Mesenchymal stem cell (in vitro differentiated cells and primary cell): ENCODE measurements around the gene RLF.

Experiments
- DNase-seq: peaks from one replicate; pipeline ENCODE4 v3.0.0-alpha.2; 2013
- H2AFZ ChIP-seq: one replicate; pipeline ENCODE4 v1.6.1; 2013; ENCODE audit warnings: low read depth, mild to moderate bottlenecking, control low read depth, inconsistent platforms, low read length, moderate library complexity
- H2AK5ac ChIP-seq: 2 replicates; pipeline ENCODE4 v1.6.1; 2013; ENCODE audit warnings: low read length, moderate library complexity, mild to moderate bottlenecking, inconsistent platforms; ENCODE audit not compliant: severe bottlenecking
- H2BK120ac ChIP-seq: one replicate; pipeline ENCODE4 v1.6.1; 2013; ENCODE audit warnings: low read depth, mild to moderate bottlenecking, inconsistent platforms, low read length, moderate library complexity
- H2BK12ac ChIP-seq, 2 experiments: one replicate each; pipeline ENCODE4 v1.6.1; 2013; ENCODE audit warnings: inconsistent platforms in 2 of 2, low read length in 2 of 2, mild to moderate bottlenecking in 2 of 2, moderate library complexity in 2 of 2, control low read depth in 1 of 2
- H2BK15ac ChIP-seq: one replicate; pipeline ENCODE4 v1.6.1; 2013; ENCODE audit warnings: mild to moderate bottlenecking, low read depth, inconsistent platforms; ENCODE audit not compliant: poor library complexity, severe bottlenecking
- H2BK5ac ChIP-seq: 2 replicates; pipeline ENCODE4 v1.6.1; 2013; ENCODE audit warnings: low read depth, mild to moderate bottlenecking, low read length, control low read depth, inconsistent platforms; ENCODE audit not compliant: poor library complexity, severe bottlenecking
- H3K14ac ChIP-seq, 2 experiments: one replicate each; pipeline ENCODE4 v1.6.1; 2013; ENCODE audit warnings: inconsistent platforms in 2 of 2, low read length in 2 of 2, control low read depth in 1 of 2, mild to moderate bottlenecking in 1 of 2, moderate library complexity in 1 of 2
- H3K18ac ChIP-seq, 2 experiments: one replicate each; pipeline ENCODE4 v1.6.1; 2013; ENCODE audit warnings: inconsistent platforms in 2 of 2, low read length in 2 of 2, control low read depth in 1 of 2, low read depth in 1 of 2, mild to moderate bottlenecking in 1 of 2
- H3K23ac ChIP-seq, 2 experiments: one replicate each; pipeline ENCODE4 v1.6.1; 2013; ENCODE audit warnings: inconsistent platforms in 2 of 2, low read length in 2 of 2, mild to moderate bottlenecking in 2 of 2, moderate library complexity in 2 of 2, control low read depth in 1 of 2
- H3K27ac ChIP-seq: 2 replicates; pipeline ENCODE4 v1.5.1; 2013; ENCODE audit warnings: mild to moderate bottlenecking, moderate library complexity, low read length, control low read depth, inconsistent platforms; ENCODE audit not compliant: poor library complexity, severe bottlenecking
- H3K27me3 ChIP-seq, 2 experiments: 2 replicates each; pipeline versions ENCODE4 v1.6.1 to v1.7.0; 2013; ENCODE audit warnings: low read length in 2 of 2, mild to moderate bottlenecking in 2 of 2, moderate library complexity in 2 of 2, control low read depth in 1 of 2, inconsistent platforms in 1 of 2; ENCODE audit not compliant: control insufficient read depth in 1 of 2, insufficient read depth in 1 of 2
- H3K36me3 ChIP-seq, 2 experiments: 2 replicates each; pipeline versions ENCODE4 v1.6.1 to v1.7.0; 2013; ENCODE audit warnings: low read length in 2 of 2, control low read depth in 1 of 2, inconsistent platforms in 1 of 2, low read depth in 1 of 2, mild to moderate bottlenecking in 1 of 2; ENCODE audit not compliant: insufficient read depth in 2 of 2, control insufficient read depth in 1 of 2
- H3K4ac ChIP-seq, 2 experiments: one replicate each; pipeline ENCODE4 v1.6.1; 2013; ENCODE audit warnings: inconsistent platforms in 2 of 2, low read length in 2 of 2, mild to moderate bottlenecking in 2 of 2, moderate library complexity in 2 of 2, control low read depth in 1 of 2, low read depth in 1 of 2
- H3K4me1 ChIP-seq: 2 replicates; pipeline ENCODE4 v1.6.1; 2013; ENCODE audit warnings: low read depth, low read length, control low read depth; ENCODE audit not compliant: control insufficient read depth, insufficient read depth
- H3K4me2 ChIP-seq: 2 replicates; pipeline ENCODE4 v1.6.1; 2013; ENCODE audit warnings: low read length, mild to moderate bottlenecking, inconsistent platforms; ENCODE audit not compliant: poor library complexity, severe bottlenecking
- H3K4me3 ChIP-seq, 2 experiments: 2 replicates each; pipeline versions ENCODE4 v1.5.1 to v1.7.0; 2013; ENCODE audit warnings: low read length in 2 of 2, mild to moderate bottlenecking in 2 of 2, control low read depth in 1 of 2, low read depth in 1 of 2; ENCODE audit not compliant: insufficient read depth in 1 of 2
- H3K79me1 ChIP-seq: replicated peaks from 2 replicates; pipeline ENCODE4 v1.6.1; 2013; ENCODE audit warnings: mild to moderate bottlenecking, control low read depth, low read length, inconsistent platforms; ENCODE audit not compliant: poor library complexity, severe bottlenecking
- H3K9ac ChIP-seq: 2 replicates; pipeline ENCODE4 v1.7.0; 2013; ENCODE audit warnings: mild to moderate bottlenecking, low read length, moderate library complexity
- H3K9me3 ChIP-seq: 2 replicates; pipeline ENCODE4 v1.7.0; 2013; ENCODE audit warnings: mild to moderate bottlenecking, low read length; ENCODE audit not compliant: control insufficient read depth
- H4K8ac ChIP-seq: one replicate; pipeline ENCODE4 v1.6.1; 2013; ENCODE audit warnings: inconsistent platforms, mild to moderate bottlenecking, low read length, moderate library complexity
- H4K91ac ChIP-seq: one replicate; pipeline ENCODE4 v1.6.1; 2013; ENCODE audit warnings: mild to moderate bottlenecking, low read length, inconsistent platforms
- WGBS: methylation state at CpG from one replicate; pipeline ENCODE4 v1.1.7; 2013; ENCODE audit warnings: mixed read lengths; 5-methylcytosine and 5-hydroxymethylcytosine counted together

RLF gene

GRCh38 chr1:40251456-40251855 is 90.3 kb downstream of the RLF start:
- H2BK5ac ChIP-seq, result no peak overlapping the region
- H3K27ac ChIP-seq, result no peak overlapping the region
- H2BK15ac ChIP-seq, result no peak overlapping the region
- H3K27me3 ChIP-seq, result no peaks in the 10 kb centered on the region
- no peak overlapping the region for H3K4me3 ChIP-seq
- H3K23ac ChIP-seq, result no peak overlapping the region
- no peaks in the 10 kb centered on the region for H3K36me3 ChIP-seq
- H3K4ac ChIP-seq, result no peak overlapping the region
- no peak overlapping the region for H2AK5ac ChIP-seq
- H3K18ac ChIP-seq, result no peak overlapping the region
- H2AFZ ChIP-seq, result no peak overlapping the region
- H2BK12ac ChIP-seq, result no peak overlapping the region
- no peak overlapping the region for H3K14ac ChIP-seq
- H3K4me2 ChIP-seq, result no peak overlapping the region
- H3K9ac ChIP-seq, result no peak overlapping the region
- no peak overlapping the region for H4K91ac ChIP-seq
- peaks cover 2% of the 10 kb centered on the region for H3K4me1 ChIP-seq
- WGBS, result 90% methylated on average over 4 of the region's 4 CpGs
- H3K9me3 ChIP-seq, result no peaks in the 10 kb centered on the region
- H2BK120ac ChIP-seq, result no peak overlapping the region
- H4K8ac ChIP-seq, result no peak overlapping the region
- H3K79me1 ChIP-seq, result peaks cover 10% of the 10 kb centered on the region
- no peak for DNase-seq

- Histone ChIP-seq H3K4me2 (no peak overlapping the region), H3K18ac (no peak overlapping the region), H3K9me3 (no peaks in the 10 kb centered on the region), H3K14ac (no peak overlapping the region), H3K36me3 (no peaks in the 10 kb centered on the region), H4K8ac (no peak overlapping the region), H3K27me3 (no peaks in the 10 kb centered on the region), H2BK12ac (no peak overlapping the region), H3K9ac (no peak overlapping the region), H2BK5ac (no peak overlapping the region), H3K23ac (no peak overlapping the region), H2BK15ac (no peak overlapping the region), H2AK5ac (no peak overlapping the region), H3K4me3 (no peak overlapping the region), H3K79me1 (peaks cover 10% of the 10 kb centered on the region), H2AFZ (no peak overlapping the region), H2BK120ac (no peak overlapping the region), H3K27ac (no peak overlapping the region), H4K91ac (no peak overlapping the region), H3K4ac (no peak overlapping the region), H3K4me1 (peaks cover 2% of the 10 kb centered on the region)
- WGBS, result 78% methylated on average over 2 of the region's 2 CpGs
- DNase-seq, result no peak
Observed at GRCh38 chr1:40252601-40253000, 91.4 kb downstream of the RLF start.

- H2BK5ac ChIP-seq, result no peak overlapping the region
- H3K4me1 ChIP-seq, result peaks cover 8% of the 10 kb centered on the region
- no peak overlapping the region for H3K4me3 ChIP-seq
- H3K4me2 ChIP-seq, result no peak overlapping the region
- no peaks in the 10 kb centered on the region for H3K9me3 ChIP-seq
- no peak overlapping the region for H4K91ac ChIP-seq
- H4K8ac ChIP-seq, result no peak overlapping the region
- H3K27me3 ChIP-seq, result no peaks in the 10 kb centered on the region
- no peak for DNase-seq
- H2AK5ac ChIP-seq, result no peak overlapping the region
- H3K18ac ChIP-seq, result no peak overlapping the region
- H3K9ac ChIP-seq, result no peak overlapping the region
- no peak overlapping the region for H3K27ac ChIP-seq
- H3K23ac ChIP-seq, result no peak overlapping the region
- H2AFZ ChIP-seq, result no peak overlapping the region
- peaks cover 8 to 9% of the 10 kb centered on the region in 2 experiments for H3K36me3 ChIP-seq
- no peak overlapping the region for H3K4ac ChIP-seq
- no peak overlapping the region for H2BK120ac ChIP-seq
- no peak overlapping the region for H2BK15ac ChIP-seq
- H2BK12ac ChIP-seq, result no peak overlapping the region
- no peak overlapping the region for H3K14ac ChIP-seq
- H3K79me1 ChIP-seq, result peaks cover 19% of the 10 kb centered on the region
Observed at GRCh38 chr1:40255231-40255630, 94.0 kb downstream of the RLF start.

- H3K9me3 ChIP-seq, result no peaks in the 10 kb centered on the region
- peak overlapping the region in 1 of 2 experiments; percentile 100 for H3K4me3 ChIP-seq
- no peaks in the 10 kb centered on the region for H3K27me3 ChIP-seq
- no peak overlapping the region for H4K91ac ChIP-seq
- no peak overlapping the region for H2BK12ac ChIP-seq
- no peak overlapping the region for H3K4ac ChIP-seq
- peaks cover 14 to 21% of the 10 kb centered on the region in 2 experiments for H3K36me3 ChIP-seq
- peaks cover 8% of the 10 kb centered on the region for H3K4me1 ChIP-seq
- no peak overlapping the region for H4K8ac ChIP-seq
- no peak overlapping the region for H2BK120ac ChIP-seq
- no peak overlapping the region for H3K14ac ChIP-seq
- no peak overlapping the region for H3K27ac ChIP-seq
- no peak overlapping the region for H3K23ac ChIP-seq
- no peak overlapping the region for H2BK5ac ChIP-seq
- WGBS, result 100% methylated on average over 1 of the region's 6 CpGs
- peak overlapping the region; percentile 97 for H3K9ac ChIP-seq
- H2AFZ ChIP-seq, result no peak overlapping the region
- DNase-seq, result no peak
- H2BK15ac ChIP-seq, result no peak overlapping the region
- H3K4me2 ChIP-seq, result peak overlapping the region; percentile 18
- no peak overlapping the region for H2AK5ac ChIP-seq
- H3K79me1 ChIP-seq, result peaks cover 23% of the 10 kb centered on the region
- no peak overlapping the region for H3K18ac ChIP-seq
Observed at GRCh38 chr1:40256401-40257084, 95.4 kb downstream of the RLF start.
